Hematopoietic multipotent progenitor cell treated with erythropoietin and hydrocortisone succinate and interleukin-3 and kit ligand, for 4 days (in vitro differentiated cells): ENCODE data around the gene DNAJC21.
"Not testable (repeated sequence)": the region's sequence is repeated elsewhere in the genome, so short reads cannot be mapped to it uniquely, and the experiment has no call there.

Source experiments
- DNase-seq: peaks from one replicate; pipeline ENCODE4 v3.0.0-alpha.2; 2015

Gene DNAJC21

GRCh38 chr5:34929134-34929719 lies at the start of gene DNAJC21:
Gene DNAJC21 (plus strand): TSS chr5:34929559. CDS start chr5:34929820, 261 bp downstream.
- DNase-seq: peak; percentile 99

GRCh38 chr5:34881246-34881645 lies 48.1 kb upstream of the DNAJC21 start:
- no peak for DNase-seq

- no peak for DNase-seq
Observed at GRCh38 chr5:34886392-34887119, 42.8 kb upstream of the DNAJC21 start.

- DNase-seq: no peak
Observed at GRCh38 chr5:34889394-34889793, 40.0 kb upstream of the DNAJC21 start.

- DNase-seq: no peak
Observed at GRCh38 chr5:34891981-34892380, 37.4 kb upstream of the DNAJC21 start.

- no peak for DNase-seq
Observed at GRCh38 chr5:34892414-34892813, 36.9 kb upstream of the DNAJC21 start.

- DNase-seq: no peak
Observed at GRCh38 chr5:34894716-34895115, 34.6 kb upstream of the DNAJC21 start.

- peak; percentile 87 for DNase-seq
Observed at GRCh38 chr5:34895641-34896419, 33.5 kb upstream of the DNAJC21 start.

- no peak for DNase-seq
Observed at GRCh38 chr5:34897646-34898045, 31.7 kb upstream of the DNAJC21 start.

- peak; percentile 88 for DNase-seq
Observed at GRCh38 chr5:34898258-34898895, 31.0 kb upstream of the DNAJC21 start.

GRCh38 chr5:34899066-34899465 lies 30.3 kb upstream of the DNAJC21 start:
- DNase-seq: no peak

- DNase-seq: no peak
Observed at GRCh38 chr5:34900652-34901051, 28.7 kb upstream of the DNAJC21 start.

GRCh38 chr5:34903260-34903659 lies 26.1 kb upstream of the DNAJC21 start:
- peak; percentile 81 for DNase-seq

- no peak for DNase-seq
Observed at GRCh38 chr5:34905564-34905963, 23.8 kb upstream of the DNAJC21 start.

- DNase-seq: no peak
Observed at GRCh38 chr5:34913072-34913471, 16.3 kb upstream of the DNAJC21 start.

- DNase-seq: peak; percentile 57
Observed at GRCh38 chr5:34914671-34915138, 14.7 kb upstream of the DNAJC21 start.

GRCh38 chr5:34915139-34915855 lies 14.1 kb upstream of the DNAJC21 start, which contains the start of the genes BRIX1 and RAD1:
Gene BRIX1 (plus strand): TSS chr5:34915711. CDS start chr5:34915739, 28 bp downstream.
Gene RAD1 (minus strand): TSS chr5:34915504. CDS start chr5:34914892, 612 bp downstream.
- DNase-seq: peak; percentile 99

GRCh38 chr5:34915856-34916192 lies 13.5 kb upstream of the DNAJC21 start:
- DNase-seq: no peak

GRCh38 chr5:34916518-34916917 lies 12.8 kb upstream of the DNAJC21 start:
- DNase-seq: peak; percentile 45

- no peak for DNase-seq
Observed at GRCh38 chr5:34918025-34918424, 11.3 kb upstream of the DNAJC21 start.

- peak; percentile 41 for DNase-seq
Observed at GRCh38 chr5:34919077-34919476, 10.3 kb upstream of the DNAJC21 start.

GRCh38 chr5:34923256-34923655 lies 6.1 kb upstream of the DNAJC21 start:
- DNase-seq: not testable (repeated sequence)
